Measurements from ENCODE around the gene THSD4.
A peak's percentile ranks its signal among the peaks of the same experiment; 100 is the strongest.

Gene THSD4

GRCh38 chr15:71780115-71780976 lies 665.1 kb downstream of the THSD4 start:
- peak; percentile 41 to 51 for DNase-seq (ENCODE audit: low read depth in 1 of 2, low spot score in 1 of 2)
- in situ Hi-C loops (cut with HindIII; ENCODE audit: low pct_unique_long_range_greater_than_20kb, low sequenced_read_pairs) = no loop called here
- TF ChIP-seq JUND (IDR thresholded peaks at IDR 0.05; ENCODE audit: low read depth) = no peak

GRCh38 chr15:71781179-71781964 lies 666.1 kb downstream of the THSD4 start:
- in situ Hi-C loops (cut with HindIII; ENCODE audit: low pct_unique_long_range_greater_than_20kb, low sequenced_read_pairs) = no loop called here
- no peak for TF ChIP-seq JUND (IDR thresholded peaks at IDR 0.05; ENCODE audit: low read depth)
- DNase-seq (ENCODE audit: low read depth in 1 of 2, low spot score in 1 of 2) = no peak

- in situ Hi-C loops (cut with HindIII; ENCODE audit: low pct_unique_long_range_greater_than_20kb, low sequenced_read_pairs) = no loop called here
- no peak for DNase-seq (ENCODE audit: low read depth in 1 of 2, low spot score in 1 of 2)
- no peak for TF ChIP-seq JUND (IDR thresholded peaks at IDR 0.05; ENCODE audit: low read depth)
Measured at GRCh38 chr15:71781965-71782265, 666.6 kb downstream of the THSD4 start.

GRCh38 chr15:71782422-71783165 lies 667.3 kb downstream of the THSD4 start:
- TF ChIP-seq JUND (IDR thresholded peaks at IDR 0.05; ENCODE audit: low read depth) = no peak
- DNase-seq (ENCODE audit: low read depth in 1 of 2, low spot score in 1 of 2) = no peak
- in situ Hi-C loops (cut with HindIII; ENCODE audit: low pct_unique_long_range_greater_than_20kb, low sequenced_read_pairs) = no loop called here

GRCh38 chr15:71784719-71785118 lies 669.4 kb downstream of the THSD4 start:
- no peak for TF ChIP-seq JUND (IDR thresholded peaks at IDR 0.05; ENCODE audit: low read depth)
- DNase-seq (ENCODE audit: low read depth in 1 of 2, low spot score in 1 of 2) = no peak
- in situ Hi-C loops (cut with HindIII; ENCODE audit: low pct_unique_long_range_greater_than_20kb, low sequenced_read_pairs) = no loop called here

GRCh38 chr15:71785996-71786395 lies 670.7 kb downstream of the THSD4 start:
- in situ Hi-C loops (cut with HindIII; ENCODE audit: low pct_unique_long_range_greater_than_20kb, low sequenced_read_pairs) = no loop called here
- no peak for TF ChIP-seq JUND (IDR thresholded peaks at IDR 0.05; ENCODE audit: low read depth)
- DNase-seq (ENCODE audit: low read depth in 1 of 2, low spot score in 1 of 2) = no peak

GRCh38 chr15:71786673-71787072 lies 671.4 kb downstream of the THSD4 start:
- TF ChIP-seq JUND (IDR thresholded peaks at IDR 0.05; ENCODE audit: low read depth) = no peak
- DNase-seq (ENCODE audit: low read depth in 1 of 2, low spot score in 1 of 2) = no peak
- in situ Hi-C loops (cut with HindIII; ENCODE audit: low pct_unique_long_range_greater_than_20kb, low sequenced_read_pairs) = no loop called here

GRCh38 chr15:71788646-71789579 lies 673.6 kb downstream of the THSD4 start:
- TF ChIP-seq JUND (IDR thresholded peaks at IDR 0.05; ENCODE audit: low read depth) = no peak
- in situ Hi-C loops (cut with HindIII; ENCODE audit: low pct_unique_long_range_greater_than_20kb, low sequenced_read_pairs) = no loop called here
- no peak for DNase-seq (ENCODE audit: low read depth in 1 of 2, low spot score in 1 of 2)

- in situ Hi-C loops (cut with HindIII; ENCODE audit: low pct_unique_long_range_greater_than_20kb, low sequenced_read_pairs) = no loop called here
- TF ChIP-seq JUND (IDR thresholded peaks at IDR 0.05; ENCODE audit: low read depth) = no peak
- no peak for DNase-seq (ENCODE audit: low read depth in 1 of 2, low spot score in 1 of 2)
Measured at GRCh38 chr15:71789616-71790015, 674.3 kb downstream of the THSD4 start.

- in situ Hi-C loops (cut with HindIII; ENCODE audit: low pct_unique_long_range_greater_than_20kb, low sequenced_read_pairs) = no loop called here
- DNase-seq (ENCODE audit: low read depth in 1 of 2, low spot score in 1 of 2) = peak in 1 of 2 experiments; percentile 49
Measured at GRCh38 chr15:71790081-71790480, 674.8 kb downstream of the THSD4 start.

GRCh38 chr15:71791975-71792374 lies 676.7 kb downstream of the THSD4 start:
- no peak for DNase-seq (ENCODE audit: low read depth in 1 of 2, low spot score in 1 of 2)
- no peak for TF ChIP-seq JUND (IDR thresholded peaks at IDR 0.05; ENCODE audit: low read depth)
- in situ Hi-C loops (cut with HindIII; ENCODE audit: low pct_unique_long_range_greater_than_20kb, low sequenced_read_pairs) = no loop called here

More at GRCh38 chr15:71790081-71790480, 674.8 kb downstream of the THSD4 start:
- TF ChIP-seq JUND (IDR thresholded peaks at IDR 0.05; ENCODE audit: low read depth) = no peak

- in situ Hi-C loops (cut with HindIII; ENCODE audit: low pct_unique_long_range_greater_than_20kb, low sequenced_read_pairs) = no loop called here
- TF ChIP-seq JUND (IDR thresholded peaks at IDR 0.05; ENCODE audit: low read depth) = 0 out of 2 replicates have a peak, but pooled peaks have one; percentile 19
- DNase-seq (ENCODE audit: low read depth in 1 of 2, low spot score in 1 of 2) = peak; percentile 51 to 55
Measured at GRCh38 chr15:71792521-71792920, 677.2 kb downstream of the THSD4 start.
